H1 (cell line): Measurements from ENCODE around the gene GRIK2. TPM values are rescaled to one million over a fixed set of nuclear protein-coding genes. Genes with fewer than 3 reads are reported as not detected.

ENCODE experiments used
- CHD7 ChIP-seq: fragments of 300-600 bp; sonication (generic); IDR thresholded peaks from 2 replicates; pipeline ENCODE4 v1.7.1; 2012; ENCODE audit warnings: low read length, moderate library complexity, mild to moderate bottlenecking, inconsistent platforms; ENCODE audit not compliant: insufficient replicate concordance
- polyA plus RNA-seq, 7 experiments: library from polyadenylated mRNA; depleted of rRNA in 3 of 7; stranded (reverse) in 5 of 7; unstranded in 2 of 7; fragments of >200 nt in 5 of 7; fragments of 200-250 nt in 2 of 7; gene quantifications; 1 replicate in 5 of 7; 2 replicates in 1 of 7; 4 replicates in 1 of 7; pipeline versions ENCODE4 v1.2.1 to v1.2.3, GENCODE V29; 2011 to 2013; ENCODE audit warnings: missing spikeins in 2 of 7, mixed read lengths in 2 of 7
- total RNA-seq: library from RNA; stranded (reverse); fragmentation: NEBNext Ultra II Directional; extraction: Animal tissue kit (Norgen Biotek cat#: 25700); gene quantifications from 2 replicates; pipeline ENCODE4 v1.2.1, GENCODE V29; 2021

Gene GRIK2
- total and polyA plus RNA-seq, 2 of the 8 experiments (the other 6 are each of a cell fraction or from before 2014, with no cell fraction given), result 1.8 to 2.2 TPM

- TF ChIP-seq CHD7, result no peak
These were observed 58.5 kb downstream of the GRIK2 start (continued) for GRCh38 chr6:101451981-101452380.
